Prostate gland (tissue), 2 donors: ENCODE data around the gene SPI1. TPM values are rescaled to one million over a fixed set of nuclear protein-coding genes. Genes with fewer than 3 reads are reported as not detected.

Source experiments
- DNase-seq: peaks from one replicate; pipeline ENCODE4 v3.0.0-alpha.2; 2019; ENCODE audit warnings: low spot score
- H3K27ac ChIP-seq, 2 donors: fragments of 200-600 bp; sonication (generic); 2 replicates each; pipeline ENCODE4 v1.5.1; 2017 to 2019
- H3K27me3 ChIP-seq: fragments of 200-600 bp; sonication (generic); replicated peaks from 2 replicates; pipeline ENCODE4 v1.5.1; 2019; ENCODE audit not compliant: insufficient read depth
- H3K36me3 ChIP-seq, 2 donors: fragments of 200-600 bp; sonication (generic); 1 replicate in 1 of 2; 2 replicates in 1 of 2; pipeline versions ENCODE4 v1.5.1 to v1.8.1; 2017 to 2019
- H3K4me1 ChIP-seq: fragments of 200-600 bp; sonication (generic); replicated peaks from 2 replicates; pipeline ENCODE4 v1.5.1; 2019
- H3K4me3 ChIP-seq, 2 donors: fragments of 200-600 bp; sonication (generic); 2 replicates each; pipeline ENCODE4 v1.5.1; 2017 to 2019
- H3K9me3 ChIP-seq: fragments of 200-600 bp; sonication (generic); 2 replicates; pipeline ENCODE4 v1.5.1; 2017
- CTCF ChIP-seq, 4 experiments: fragments of 200-600 bp in 2 of 4; fragments of 450-650 bp in 2 of 4; sonication (generic) in 2 of 4; IDR thresholded peaks; 1 replicate in 3 of 4; 2 replicates in 1 of 4; pipeline ENCODE4 v1.5.1; 2016 to 2019; ENCODE audit warnings: antibody characterized with exemption in 4 of 4, mild to moderate bottlenecking in 2 of 4, moderate library complexity in 2 of 4
- POLR2A ChIP-seq: fragments of 450-650 bp; IDR thresholded peaks from one replicate; pipeline ENCODE4 v1.6.1; 2016; ENCODE audit warnings: antibody characterized with exemption, mild to moderate bottlenecking
- POLR2AphosphoS5 ChIP-seq: sonication (generic); formaldehyde crosslinking; IDR thresholded peaks from one replicate; pipeline ENCODE4 v1.6.1; 2017; ENCODE audit warnings: antibody characterized with exemption
- WGBS: methylation state at CpG from one replicate; pipeline ENCODE4 v1.1.5; 2018; 5-methylcytosine and 5-hydroxymethylcytosine counted together
- intact Hi-C: fragments of 100-400 bp; cut with DNase I; formaldehyde crosslinking; loops from one replicate; pipeline ENCODE4 v1.14.2; 2022
- total RNA-seq, 2 donors: library from RNA; depleted of rRNA; stranded (reverse); fragments of >200 nt; gene quantifications; one replicate each; pipeline ENCODE4 v1.1.0, GENCODE V29; 2016

SPI1 gene
- total RNA-seq, 2 donors from 2014 or later = 6.8 to 13.4 TPM

- no peak for DNase-seq
- 84% methylated on average over 6 of the region's 6 CpGs for WGBS
- peaks cover 10 to 25% of the 10 kb centered on the region in 2 donors for H3K36me3 ChIP-seq
- H3K27me3 ChIP-seq = no peaks in the 10 kb centered on the region
- no peak overlapping the region for H3K4me3 ChIP-seq
- no peaks in the 10 kb centered on the region for H3K9me3 ChIP-seq
- intact Hi-C loops = no loop called here
- no peaks in the 10 kb centered on the region for H3K4me1 ChIP-seq
- no peak overlapping the region for H3K27ac ChIP-seq
- TF ChIP-seq CTCF (IDR thresholded peaks at IDR 0.05) (no peak), POLR2AphosphoS5 (no peak), POLR2A (no peak)
Observed at GRCh38 chr11:47417712-47418111, 39.4 kb upstream of the SPI1 start.

DNA sequence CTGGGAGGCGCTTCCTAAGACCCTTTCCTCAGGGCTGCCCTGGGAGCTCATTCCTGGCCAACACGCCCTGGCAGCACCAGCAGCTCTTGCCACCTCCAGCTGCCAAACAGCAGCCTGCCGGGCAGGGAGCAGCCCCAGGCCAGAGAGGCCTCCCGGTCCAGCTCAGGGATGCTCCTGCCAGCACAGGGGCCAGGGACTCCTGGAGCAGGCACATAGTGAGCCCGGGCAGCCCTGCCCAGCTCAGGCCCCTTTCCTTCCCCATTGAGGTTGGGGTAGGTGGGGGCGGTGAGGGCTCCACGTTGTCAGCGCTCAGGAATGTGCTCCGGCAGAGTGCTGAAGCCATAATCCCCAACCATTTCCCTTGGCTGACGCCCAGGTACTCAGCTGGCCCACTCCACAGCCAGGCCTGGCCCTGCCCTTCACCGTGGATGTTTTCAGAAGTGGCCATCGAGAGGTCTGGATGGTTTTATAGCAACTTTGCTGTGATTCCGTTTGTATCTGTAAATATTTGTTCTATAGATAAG is 37.7 kb upstream of the SPI1 start:
- intact Hi-C loops = no loop called here
- Histone ChIP-seq H3K9me3 (no peaks in the 10 kb centered on the region), H3K36me3 (peaks cover 10 to 25% of the 10 kb centered on the region in 2 donors), H3K27me3 (no peaks in the 10 kb centered on the region), H3K4me3 (no peak overlapping the region), H3K27ac (peak overlapping the region; percentile 62 to 74), H3K4me1 (no peaks in the 10 kb centered on the region)
- 6% methylated on average over 13 of the region's 13 CpGs for WGBS
- TF ChIP-seq CTCF (IDR thresholded peaks at IDR 0.05) (no peak), POLR2A (no peak), POLR2AphosphoS5 (peak; percentile 75)
- DNase-seq = peak; percentile 74

DNA sequence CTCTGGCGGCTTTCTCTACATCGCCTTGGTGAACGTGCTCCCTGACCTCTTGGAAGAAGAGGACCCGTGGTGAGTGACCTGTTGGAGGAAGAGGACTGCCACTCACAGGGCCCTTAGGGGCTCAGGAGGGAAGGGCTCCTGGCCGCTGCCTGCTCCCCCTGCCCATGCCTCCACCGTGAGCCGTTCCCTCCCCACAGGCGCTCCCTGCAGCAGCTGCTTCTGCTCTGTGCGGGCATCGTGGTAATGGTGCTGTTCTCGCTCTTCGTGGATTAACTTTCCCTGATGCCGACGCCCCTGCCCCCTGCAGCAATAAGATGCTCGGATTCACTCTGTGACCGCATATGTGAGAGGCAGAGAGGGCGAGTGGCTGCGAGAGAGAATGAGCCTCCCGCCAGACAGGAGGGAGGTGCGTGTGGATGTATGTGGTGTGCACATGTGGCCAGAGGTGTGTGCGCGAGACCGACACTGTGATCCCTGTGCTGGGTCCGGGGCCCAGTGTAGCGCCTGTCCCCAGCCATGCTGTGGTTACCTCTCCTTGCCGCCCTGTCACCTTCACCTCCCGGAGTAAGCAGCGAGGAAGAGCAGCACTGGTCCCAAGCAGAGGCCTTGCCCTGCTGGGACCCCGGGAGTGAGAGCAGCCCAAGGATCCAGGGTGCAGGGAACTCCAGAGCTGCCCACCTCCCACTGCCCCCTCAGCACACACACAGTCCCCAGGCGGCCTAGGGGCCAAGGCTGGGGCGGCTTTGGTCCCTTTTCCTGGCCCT is 36.9 kb upstream of the SPI1 start:
- intact Hi-C loops = no loop called here
- TF ChIP-seq CTCF (IDR thresholded peaks at IDR 0.05) = no peak
- no peak for TF ChIP-seq POLR2AphosphoS5
- TF ChIP-seq POLR2A = no peak
- Histone ChIP-seq H3K9me3 (no peaks in the 10 kb centered on the region), H3K4me3 (no peak overlapping the region), H3K36me3 (peaks cover 10 to 24% of the 10 kb centered on the region in 2 donors), H3K27me3 (no peaks in the 10 kb centered on the region), H3K27ac (peak overlapping the region; percentile 62 to 74), H3K4me1 (no peaks in the 10 kb centered on the region)
- DNase-seq = no peak
- WGBS = 82% methylated on average over 29 of the region's 31 CpGs

DNA sequence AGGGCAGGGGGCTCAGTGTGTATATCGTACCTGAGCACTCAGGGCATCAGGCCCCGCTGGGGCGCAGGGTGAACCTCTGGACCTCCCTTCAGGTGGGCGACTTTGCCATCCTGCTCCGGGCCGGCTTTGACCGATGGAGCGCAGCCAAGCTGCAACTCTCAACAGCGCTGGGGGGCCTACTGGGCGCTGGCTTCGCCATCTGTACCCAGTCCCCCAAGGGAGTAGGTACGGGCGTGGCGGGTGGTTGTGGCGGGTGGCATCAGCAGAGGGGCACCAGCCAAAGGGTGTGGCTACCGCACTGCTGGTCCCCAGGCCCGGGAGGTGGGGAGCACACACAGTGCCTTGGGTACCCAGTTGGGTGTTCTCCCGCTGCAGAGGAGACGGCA is 36.3 kb upstream of the SPI1 start:
- DNase-seq = no peak
- intact Hi-C loops = no loop called here
- Histone ChIP-seq H3K36me3 (peaks cover 10 to 18% of the 10 kb centered on the region in 2 donors), H3K27ac (peak overlapping the region; percentile 27 to 54), H3K9me3 (no peaks in the 10 kb centered on the region), H3K4me3 (no peak overlapping the region), H3K4me1 (peaks cover under 1% of the 10 kb centered on the region), H3K27me3 (no peaks in the 10 kb centered on the region)
- TF ChIP-seq POLR2AphosphoS5 (no peak), CTCF (IDR thresholded peaks at IDR 0.05) (no peak), POLR2A (no peak)
- 90% methylated on average over 18 of the region's 19 CpGs for WGBS
